Calu3 (cell line): Measurements from ENCODE around the gene CREBBP. TPM values are rescaled to one million over a fixed set of nuclear protein-coding genes. Genes with fewer than 3 reads are reported as not detected.

ENCODE experiments used
- BruUV-seq: library from RNA; stranded (reverse); fragments of 400-500 nt; replicated peaks from 2 replicates; lab custom pipeline; 2021; lab: Mats Ljungman, UMichigan
- CTCF ChIA-PET: fragments of 300-600 bp; sonication (Branson Sonifier 250); formaldehyde crosslinking; loops from one replicate; lab custom pipeline; 2022; ENCODE audit warnings: antibody characterized with exemption; lab: Charles Lee
- DNase-seq: peaks from one replicate; pipeline ENCODE4 v3.0.0; 2022
- H3K27ac Mint-ChIP-seq: one replicate; pipeline ENCODE4 v1.8.0; 2022; ENCODE audit warnings: mixed read lengths; ENCODE audit not compliant: unreplicated experiment
- H3K27me3 Mint-ChIP-seq: one replicate; pipeline ENCODE4 v1.8.0; 2022; ENCODE audit warnings: mixed read lengths; ENCODE audit not compliant: unreplicated experiment
- H3K36me3 Mint-ChIP-seq: one replicate; pipeline ENCODE4 v1.8.0; 2022; ENCODE audit warnings: mild to moderate bottlenecking, moderate library complexity, mixed read lengths; ENCODE audit not compliant: insufficient read depth, unreplicated experiment
- H3K4me1 Mint-ChIP-seq: one replicate; pipeline ENCODE4 v1.8.0; 2022; ENCODE audit warnings: mild to moderate bottlenecking, low read depth, mixed read lengths; ENCODE audit not compliant: unreplicated experiment
- H3K4me3 Mint-ChIP-seq: one replicate; pipeline ENCODE4 v1.8.0; 2022; ENCODE audit warnings: mild to moderate bottlenecking, low read depth, moderate library complexity, mixed read lengths; ENCODE audit not compliant: unreplicated experiment
- H3K9me3 Mint-ChIP-seq: one replicate; pipeline ENCODE4 v1.8.0; 2022; ENCODE audit warnings: low read depth, mixed read lengths; ENCODE audit not compliant: unreplicated experiment
- intact Hi-C: fragments of 100-400 bp; cut with micrococcal nuclease; formaldehyde crosslinking; loops from one replicate; pipeline ENCODE4 v1.10.0; 2022; ENCODE audit not compliant: unreplicated experiment
- total RNA-seq: library from RNA; stranded (reverse); gene quantifications from 2 replicates; pipeline ENCODE4 v1.2.3, GENCODE V29; 2022
- TF ChIP-seq, protein P1 (sequence below): fragments of 200-600 bp; IDR thresholded peaks from one replicate; pipeline ENCODE4 v1.8.0; 2022; ENCODE audit warnings: antibody characterized with exemption; ENCODE audit not compliant: unreplicated experiment

CREBBP gene
- total RNA-seq, 1 experiment from 2014 or later: 91.0 TPM

DNA sequence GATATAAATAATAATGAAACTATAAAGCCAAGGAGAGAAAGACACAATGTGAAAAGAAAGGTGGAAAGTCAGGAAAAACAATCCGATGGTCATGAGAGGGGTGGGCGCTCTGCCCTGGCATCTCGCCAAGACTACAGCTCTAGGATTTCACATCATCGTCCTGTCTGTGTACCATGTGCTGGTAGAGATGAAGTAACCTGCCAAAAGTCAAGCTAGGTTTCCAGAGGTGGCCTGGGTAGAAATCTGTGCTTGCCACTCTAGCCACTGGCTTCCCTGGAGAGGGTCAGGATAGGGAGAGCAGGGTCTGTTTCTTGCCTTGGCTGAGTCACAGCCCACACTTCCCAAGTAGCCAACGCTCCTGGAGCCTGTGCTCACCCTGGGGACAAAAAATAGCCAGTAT lies 132.2 kb downstream of the CREBBP start:
- BruUV-seq: no TSS peak
- CTCF ChIA-PET: interaction anchor here (0.7 kb wide), 1 partner anchor 12 kb away, joined by 5 read pairs; no protein-coding TSS in a partner anchor
- H3K27me3 Mint-ChIP-seq: no peaks in the 10 kb centered on the region
- H3K4me1 Mint-ChIP-seq: no peaks in the 10 kb centered on the region
- H3K9me3 Mint-ChIP-seq: no peaks in the 10 kb centered on the region
- no peak for DNase-seq
- no peak overlapping the region for H3K27ac Mint-ChIP-seq
- no peak overlapping the region for H3K4me3 Mint-ChIP-seq
- TF ChIP-seq, protein P1, sequence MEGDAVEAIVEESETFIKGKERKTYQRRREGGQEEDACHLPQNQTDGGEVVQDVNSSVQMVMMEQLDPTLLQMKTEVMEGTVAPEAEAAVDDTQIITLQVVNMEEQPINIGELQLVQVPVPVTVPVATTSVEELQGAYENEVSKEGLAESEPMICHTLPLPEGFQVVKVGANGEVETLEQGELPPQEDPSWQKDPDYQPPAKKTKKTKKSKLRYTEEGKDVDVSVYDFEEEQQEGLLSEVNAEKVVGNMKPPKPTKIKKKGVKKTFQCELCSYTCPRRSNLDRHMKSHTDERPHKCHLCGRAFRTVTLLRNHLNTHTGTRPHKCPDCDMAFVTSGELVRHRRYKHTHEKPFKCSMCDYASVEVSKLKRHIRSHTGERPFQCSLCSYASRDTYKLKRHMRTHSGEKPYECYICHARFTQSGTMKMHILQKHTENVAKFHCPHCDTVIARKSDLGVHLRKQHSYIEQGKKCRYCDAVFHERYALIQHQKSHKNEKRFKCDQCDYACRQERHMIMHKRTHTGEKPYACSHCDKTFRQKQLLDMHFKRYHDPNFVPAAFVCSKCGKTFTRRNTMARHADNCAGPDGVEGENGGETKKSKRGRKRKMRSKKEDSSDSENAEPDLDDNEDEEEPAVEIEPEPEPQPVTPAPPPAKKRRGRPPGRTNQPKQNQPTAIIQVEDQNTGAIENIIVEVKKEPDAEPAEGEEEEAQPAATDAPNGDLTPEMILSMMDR: no peak
- H3K36me3 Mint-ChIP-seq: peaks cover 59% of the 10 kb centered on the region
- intact Hi-C loops: no loop called here

DNA sequence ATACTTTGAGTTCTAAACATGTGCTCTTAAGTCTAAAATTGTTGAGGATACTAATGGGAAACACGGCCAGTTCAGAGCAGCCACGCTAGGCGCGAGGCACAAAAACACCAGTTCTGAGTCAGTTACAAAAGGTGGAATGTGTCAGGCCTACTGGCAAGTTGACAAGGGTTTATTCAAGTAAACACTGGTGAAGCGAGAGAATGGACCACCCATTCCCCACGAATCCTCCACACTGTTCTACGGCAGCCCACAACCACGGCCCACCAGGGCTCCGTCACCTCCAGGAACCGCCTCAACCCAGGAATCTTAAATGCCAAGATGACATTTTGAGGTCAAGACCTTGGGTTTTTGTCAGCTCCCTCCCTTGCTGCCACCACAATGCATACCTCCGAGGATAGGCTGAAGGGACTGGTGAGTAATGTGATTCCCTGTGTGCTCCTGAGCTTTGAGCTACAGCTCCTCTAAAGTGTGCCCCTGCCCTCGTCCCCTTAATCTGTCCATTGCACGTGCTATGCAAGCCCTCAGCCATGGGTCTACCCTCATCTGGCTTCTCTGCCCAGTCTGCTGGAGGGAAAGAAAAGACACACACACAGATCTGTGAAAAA lies 134.7 kb downstream of the CREBBP start:
- H3K9me3 Mint-ChIP-seq: no peaks in the 10 kb centered on the region
- no peak overlapping the region for H3K27ac Mint-ChIP-seq
- CTCF ChIA-PET: no interaction called here
- no peak overlapping the region for H3K4me3 Mint-ChIP-seq
- H3K27me3 Mint-ChIP-seq: no peaks in the 10 kb centered on the region
- DNase-seq: no peak
- no TSS peak for BruUV-seq
- intact Hi-C loops: no loop called here
- TF ChIP-seq, protein P1: no peak
- H3K4me1 Mint-ChIP-seq: no peaks in the 10 kb centered on the region
- peaks cover 79% of the 10 kb centered on the region for H3K36me3 Mint-ChIP-seq

DNA sequence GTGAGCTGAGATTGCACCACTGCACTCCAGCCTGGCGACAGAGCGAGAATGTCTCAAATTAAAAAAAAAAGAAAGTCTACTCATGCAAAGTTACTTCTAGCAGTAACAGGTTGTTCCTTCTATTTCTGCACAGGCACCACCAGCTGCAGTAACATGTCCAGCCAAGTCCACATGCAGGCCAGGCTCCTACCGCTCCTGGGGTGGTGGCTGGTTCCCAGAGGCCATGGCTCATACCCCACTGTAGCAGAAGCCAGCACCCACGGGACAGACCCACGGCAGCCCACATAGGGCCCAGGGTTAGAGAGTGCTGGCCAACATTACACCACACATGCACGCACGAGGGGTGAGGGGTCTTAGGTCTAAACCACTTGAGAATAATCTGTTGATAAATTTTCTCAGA lies 136.5 kb downstream of the CREBBP start:
- CTCF ChIA-PET: no interaction called here
- H3K36me3 Mint-ChIP-seq: peaks cover 83% of the 10 kb centered on the region
- no TSS peak for BruUV-seq

DNA sequence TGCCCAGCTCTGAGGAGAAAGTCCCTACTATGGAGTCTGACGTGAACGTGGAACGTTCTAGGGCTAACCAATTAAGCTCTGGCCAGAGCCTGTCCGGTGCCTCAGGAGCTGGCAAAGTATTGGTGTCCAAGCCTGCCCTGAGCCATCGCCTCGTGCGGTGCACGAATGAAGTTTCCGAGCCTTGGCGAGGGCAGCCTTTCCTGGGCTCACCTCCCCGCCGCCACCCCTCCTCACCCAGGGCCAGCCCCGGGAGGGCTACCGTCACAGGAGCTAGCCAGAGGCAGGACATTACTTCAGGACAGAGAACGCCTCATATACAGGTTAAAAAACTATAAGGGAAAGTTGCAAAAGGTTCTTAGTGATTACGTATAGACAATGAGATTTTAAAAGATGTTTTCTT lies 139.6 kb downstream of the CREBBP start:
- Mint-ChIP-seq H3K9me3 (no peaks in the 10 kb centered on the region), H3K27me3 (no peaks in the 10 kb centered on the region), H3K27ac (no peak overlapping the region), H3K36me3 (peaks cover 81% of the 10 kb centered on the region), H3K4me1 (no peaks in the 10 kb centered on the region), H3K4me3 (no peak overlapping the region)
- intact Hi-C loops: no loop called here
- BruUV-seq: no TSS peak
- DNase-seq: no peak
- TF ChIP-seq, protein P1: no peak
- CTCF ChIA-PET: no interaction called here

More for the DNA sequence above, 136.5 kb downstream of the CREBBP start:
- Mint-ChIP-seq H3K27me3 (no peaks in the 10 kb centered on the region), H3K4me1 (no peaks in the 10 kb centered on the region), H3K4me3 (no peak overlapping the region), H3K9me3 (no peaks in the 10 kb centered on the region), H3K27ac (no peak overlapping the region)
- DNase-seq: no peak
- TF ChIP-seq, protein P1: no peak
- intact Hi-C loops: no loop called here
